ENCODE data around the gene BLOC1S5. TPM values are rescaled to one million over a fixed set of nuclear protein-coding genes. Genes with fewer than 3 reads are reported as not detected.
"Not testable (repeated sequence)": the region's sequence is repeated elsewhere in the genome, so short reads cannot be mapped to it uniquely, and the experiment has no call there.

The BLOC1S5 gene
- total RNA-seq, 1 experiment from 2014 or later: 9.1 TPM

GRCh38 chr6:8054276-8054675 is 9.9 kb downstream of the BLOC1S5 start:
- CTCF ChIA-PET: no interaction called here
- intact Hi-C loops (cut with micrococcal nuclease): no loop called here
- TF ChIP-seq CTCF (conservative IDR thresholded peaks at IDR 0.05; ENCODE audit: low read depth, low read length): no peak
- TF ChIP-seq EZH2phosphoT487 (IDR thresholded peaks at IDR 0.05; ENCODE audit: borderline replicate concordance, low read length): no peak
- TF ChIP-seq EZH2 (IDR thresholded peaks at IDR 0.05; ENCODE audit: low read length, unreplicated experiment): no peak
- no peaks in the 10 kb centered on the region for H3K27me3 ChIP-seq (ENCODE audit: low read length)
- H4K20me1 ChIP-seq (ENCODE audit: low read length): no peaks in the 10 kb centered on the region
- no peak overlapping the region for H2AFZ ChIP-seq (ENCODE audit: low read length)
- H3K4me2 ChIP-seq (ENCODE audit: low read length): no peak overlapping the region
- DNase-seq (no peak), ATAC-seq (no peak)
- H3F3A ChIP-seq (ENCODE audit: low read length, unreplicated experiment): no peaks in the 10 kb centered on the region
- H3K79me2 ChIP-seq (ENCODE audit: low read length): no peaks in the 10 kb centered on the region
- H3K27ac ChIP-seq (ENCODE audit: low read length): no peak overlapping the region
- H3K9me2 ChIP-seq (replicated peaks; ENCODE audit: low read length): no peaks in the 10 kb centered on the region
- peaks cover 13% of the 10 kb centered on the region for H3K4me1 ChIP-seq (ENCODE audit: insufficient read depth, low read length)
- BruUV-seq (replicated peaks): no TSS peak
- H3K36me3 ChIP-seq (ENCODE audit: low read depth, low read length): no peaks in the 10 kb centered on the region
- POLR2A ChIA-PET (ENCODE audit: unreplicated experiment): no interaction called here
- no peak overlapping the region for H3K4me3 ChIP-seq (ENCODE audit: low read length)
- H3K9me3 ChIP-seq (ENCODE audit: low read length): no peaks in the 10 kb centered on the region
- H3K9ac ChIP-seq (ENCODE audit: low read length): no peak overlapping the region

GRCh38 chr6:8047541-8048292 is 16.5 kb downstream of the BLOC1S5 start:
- peak overlapping the region; percentile 65 for H3K4me2 ChIP-seq (ENCODE audit: low read length)
- no peak for TF ChIP-seq EZH2 (IDR thresholded peaks at IDR 0.05; ENCODE audit: low read length, unreplicated experiment)
- no peak for TF ChIP-seq CTCF (conservative IDR thresholded peaks at IDR 0.05; ENCODE audit: low read depth, low read length)
- TF ChIP-seq EZH2phosphoT487 (IDR thresholded peaks at IDR 0.05; ENCODE audit: borderline replicate concordance, low read length): no peak
- POLR2A ChIA-PET (ENCODE audit: unreplicated experiment): no interaction called here
- CTCF ChIA-PET: interaction anchor here (0.7 kb wide), 1 partner anchor 172 kb away, joined by 4 read pairs; no protein-coding TSS in a partner anchor
- H2AFZ ChIP-seq (ENCODE audit: low read length): peak overlapping the region; percentile 27; the same call in 1 of the 2 replicates
- no peaks in the 10 kb centered on the region for H3K9me3 ChIP-seq (ENCODE audit: low read length)
- no peaks in the 10 kb centered on the region for H3K27me3 ChIP-seq (ENCODE audit: low read length)
- no peaks in the 10 kb centered on the region for H3K79me2 ChIP-seq (ENCODE audit: low read length)
- DNase-seq (peak; percentile 75), ATAC-seq (peak; percentile 94)
- no peaks in the 10 kb centered on the region for H3K36me3 ChIP-seq (ENCODE audit: low read depth, low read length)
- H3K27ac ChIP-seq (ENCODE audit: low read length): peak overlapping the region; percentile 96
- H3F3A ChIP-seq (ENCODE audit: low read length, unreplicated experiment): no peaks in the 10 kb centered on the region
- H3K9me2 ChIP-seq (replicated peaks; ENCODE audit: low read length): no peaks in the 10 kb centered on the region
- intact Hi-C loops (cut with micrococcal nuclease): no loop called here
- no peaks in the 10 kb centered on the region for H4K20me1 ChIP-seq (ENCODE audit: low read length)
- peaks cover 15% of the 10 kb centered on the region for H3K4me1 ChIP-seq (ENCODE audit: insufficient read depth, low read length)
- H3K4me3 ChIP-seq (ENCODE audit: low read length): peak overlapping the region; percentile 26; the same call in 1 of the 2 replicates
- peak overlapping the region; percentile 64 for H3K9ac ChIP-seq (ENCODE audit: low read length)
- BruUV-seq (replicated peaks): no TSS peak

- POLR2A ChIA-PET (ENCODE audit: unreplicated experiment); intact Hi-C loops (cut with micrococcal nuclease); H3K36me3 ChIP-seq (ENCODE audit: low read depth, low read length); H3K27ac ChIP-seq (ENCODE audit: low read length); H4K20me1 ChIP-seq (ENCODE audit: low read length); H3F3A ChIP-seq (ENCODE audit: low read length, unreplicated experiment); H3K4me2 ChIP-seq (ENCODE audit: low read length); H3K27me3 ChIP-seq (ENCODE audit: low read length); H3K9me2 ChIP-seq (replicated peaks; ENCODE audit: low read length); BruUV-seq (replicated peaks); H3K9me3 ChIP-seq (ENCODE audit: low read length); H3K4me3 ChIP-seq (ENCODE audit: low read length); ATAC-seq; H3K79me2 ChIP-seq (ENCODE audit: low read length); DNase-seq; H2AFZ ChIP-seq (ENCODE audit: low read length); H3K9ac ChIP-seq (ENCODE audit: low read length): not testable (repeated sequence)
- CTCF ChIA-PET: interaction anchor here (0.6 kb wide), 1 partner anchor 41 kb away, joined by 3 read pairs; no protein-coding TSS in a partner anchor
- peaks cover 15% of the 10 kb centered on the region for H3K4me1 ChIP-seq (ENCODE audit: insufficient read depth, low read length)
Observed at GRCh38 chr6:8045769-8046168, 18.4 kb downstream of the BLOC1S5 start.
